ENCODE data around the gene RAVER2. TPM values are rescaled to one million over a fixed set of nuclear protein-coding genes. Genes with fewer than 3 reads are reported as not detected.

RAVER2 gene
- total RNA-seq, 1 experiment from 2014 or later, result 15.1 TPM

DNA sequence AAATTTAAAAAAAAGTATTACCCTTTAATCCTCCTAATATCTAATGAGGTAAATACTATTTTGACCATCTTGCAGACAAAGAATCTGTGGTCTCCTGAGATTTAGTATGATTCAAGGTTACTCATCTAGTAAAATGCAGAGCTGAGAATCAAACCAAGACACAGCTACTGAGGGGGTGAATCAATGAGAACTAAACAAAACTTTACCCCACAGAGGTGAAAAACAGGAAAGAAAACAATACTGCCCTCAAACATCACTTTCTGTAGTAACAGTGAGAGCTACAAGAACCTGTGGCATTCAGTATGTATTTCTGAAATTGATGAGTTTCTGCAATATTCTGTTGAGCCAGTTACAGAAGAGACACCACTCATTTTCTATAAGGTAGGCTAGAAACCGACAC lies 136.4 kb downstream of the RAVER2 start:
- no peak overlapping the region for H3K27ac ChIP-seq (ENCODE audit: low read length)
- no peaks in the 10 kb centered on the region for H3K9me3 ChIP-seq (ENCODE audit: control insufficient read depth, insufficient read depth, low read depth, low read length)
- no peak for ATAC-seq
- H3K4me1 ChIP-seq (ENCODE audit: control insufficient read depth, insufficient read depth, low read length), result no peaks in the 10 kb centered on the region
- H3K4me3 ChIP-seq (ENCODE audit: low read depth in 2 of 2, low read length in 2 of 2), result no peak overlapping the region
- ChIA-PET CTCF (no interaction called here), POLR2A (no interaction called here)
- no peak for DNase-seq (ENCODE audit: low read depth, low spot score)
- TF ChIP-seq POLR2AphosphoS5 (IDR thresholded peaks at IDR 0.05; ENCODE audit: low read depth, low read length) (no peak), CTCF (IDR thresholded peaks at IDR 0.05) (no peak), SIN3A (IDR thresholded peaks at IDR 0.05; ENCODE audit: borderline replicate concordance, insufficient read depth, low read depth, low read length) (no peak), TCF7L2 (IDR thresholded peaks at IDR 0.05; ENCODE audit: low read depth, low read length) (no peak), REST (IDR thresholded peaks at IDR 0.05; ENCODE audit: insufficient read depth in 1 of 2, low read depth in 2 of 2, low read length in 1 of 2) (no peak)
- peaks cover 5% of the 10 kb centered on the region for H3K36me3 ChIP-seq (ENCODE audit: control insufficient read depth, insufficient read depth, low read length)
- no peaks in the 10 kb centered on the region for H3K27me3 ChIP-seq (ENCODE audit: control insufficient read depth, insufficient read depth, low read length)
- BruUV-seq (replicated peaks), result no TSS peak
- in situ Hi-C loops (cut with HindIII; ENCODE audit: low pct_unique_long_range_greater_than_20kb, low sequenced_read_pairs), result no loop called here
- intact Hi-C loops (cut with micrococcal nuclease; ENCODE audit: unreplicated experiment), result no loop called here

Other genes with a start within 250 kb of the RAVER2 start
- gene JAK1, start 221.5 kb downstream of the RAVER2 start, total RNA-seq (2021; ENCODE audit: unreplicated experiment), result 138 TPM